ENCODE results near the gene DTNB.

- TF ChIP-seq CTCF (IDR thresholded peaks at IDR 0.05; ENCODE audit: insufficient read depth, low read length, poor library complexity, severe bottlenecking) (no peak), EZH2phosphoT487 (conservative IDR thresholded peaks at IDR 0.05; ENCODE audit: low read length) (no peak)
These were observed 303.9 kb downstream of the DTNB start for GRCh38 chr2:25369439-25369838.
